KOPT-K1 (cell line): Measurements from ENCODE around the gene USPL1.
"Not testable (repeated sequence)": the region's sequence is repeated elsewhere in the genome, so short reads cannot be mapped to it uniquely, and the experiment has no call there.

Experiments used
- H3K27ac ChIP-seq: fragments of 200-600 bp; sonication (generic); 2 replicates; pipeline ENCODE4 v1.5.1; 2016; ENCODE audit warnings: antibody characterized with exemption, mild to moderate bottlenecking, low read depth, low read length; ENCODE audit not compliant: poor library complexity, severe bottlenecking
- H3K36me3 ChIP-seq: fragments of 200-600 bp; sonication (generic); 2 replicates; pipeline ENCODE4 v1.5.1; 2017; ENCODE audit warnings: antibody characterized with exemption, mild to moderate bottlenecking, low read length, moderate library complexity; ENCODE audit not compliant: insufficient read depth
- H3K9me3 ChIP-seq: fragments of 200-600 bp; sonication (generic); 2 replicates; pipeline ENCODE4 v1.5.1; 2017; ENCODE audit warnings: antibody characterized with exemption, low read length, mild to moderate bottlenecking; ENCODE audit not compliant: insufficient read depth, poor library complexity, severe bottlenecking

Gene USPL1

DNA sequence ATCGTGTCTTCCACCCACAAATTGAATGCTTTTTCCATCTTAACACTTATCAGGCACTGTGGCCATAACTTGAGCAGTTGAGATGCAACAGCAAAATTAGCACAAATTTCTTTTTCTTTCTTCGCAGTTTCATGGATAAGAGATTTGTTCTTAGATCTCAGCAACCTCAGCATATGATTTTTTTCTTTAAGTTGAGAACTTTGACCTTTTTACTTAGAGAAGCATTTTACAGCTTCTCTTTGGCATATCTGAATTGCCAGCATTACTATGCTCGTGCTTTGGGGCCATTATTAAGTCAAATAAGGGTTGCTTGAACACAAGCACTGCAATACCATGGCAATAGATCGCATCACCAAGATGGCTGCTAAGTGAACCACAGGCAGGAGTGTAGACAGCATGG is 16.1 kb downstream of the USPL1 start:
- peaks cover 94% of the 10 kb centered on the region for H3K36me3 ChIP-seq
- H3K27ac ChIP-seq, result no peak overlapping the region
- no peaks in the 10 kb centered on the region for H3K9me3 ChIP-seq

DNA sequence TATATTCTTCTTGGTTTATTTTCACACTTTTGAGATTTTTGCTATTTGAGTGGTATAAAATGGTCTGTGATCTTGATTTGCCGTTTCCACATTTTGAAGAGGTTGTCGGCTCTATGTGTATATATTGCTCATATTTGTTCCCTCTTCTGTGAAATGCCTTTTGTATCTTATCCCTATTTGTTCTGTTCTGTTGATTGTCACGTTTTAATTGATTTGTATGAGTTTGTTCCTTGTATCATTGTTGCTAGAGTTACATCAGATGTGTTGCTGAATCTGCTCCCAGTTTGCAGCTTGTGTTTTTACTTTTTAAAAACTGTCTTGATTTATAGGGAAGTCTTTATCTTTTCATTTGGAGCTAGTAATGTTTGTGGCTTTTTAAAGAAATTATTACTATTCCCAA is 17.1 kb downstream of the USPL1 start:
- Histone ChIP-seq H3K36me3 (peaks cover 91% of the 10 kb centered on the region), H3K27ac (no peak overlapping the region)

DNA sequence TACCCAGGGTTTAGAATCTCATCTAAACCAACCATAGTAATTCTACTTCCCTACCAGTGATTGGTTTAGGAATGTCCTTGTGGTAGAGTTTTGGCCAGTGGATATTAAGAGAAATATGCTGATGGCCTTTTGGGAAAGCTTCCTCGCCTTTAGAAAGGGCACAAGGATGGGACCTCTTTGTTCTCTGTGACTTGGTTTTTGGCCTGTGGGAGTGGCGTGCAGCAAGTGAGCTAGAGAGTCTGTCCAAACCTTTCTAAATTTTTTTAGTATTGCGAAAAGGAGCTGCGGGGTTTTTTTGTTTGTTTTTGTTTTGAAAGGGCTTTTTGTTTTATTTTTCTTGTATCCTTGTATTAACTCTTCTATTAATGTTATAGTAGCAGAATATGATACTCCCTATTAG is 20.6 kb downstream of the USPL1 start:
- Histone ChIP-seq H3K9me3 (no peaks in the 10 kb centered on the region), H3K36me3 (peaks cover 93% of the 10 kb centered on the region), H3K27ac (no peak overlapping the region)

More for the DNA sequence above, 17.1 kb downstream of the USPL1 start:
- no peaks in the 10 kb centered on the region for H3K9me3 ChIP-seq

DNA sequence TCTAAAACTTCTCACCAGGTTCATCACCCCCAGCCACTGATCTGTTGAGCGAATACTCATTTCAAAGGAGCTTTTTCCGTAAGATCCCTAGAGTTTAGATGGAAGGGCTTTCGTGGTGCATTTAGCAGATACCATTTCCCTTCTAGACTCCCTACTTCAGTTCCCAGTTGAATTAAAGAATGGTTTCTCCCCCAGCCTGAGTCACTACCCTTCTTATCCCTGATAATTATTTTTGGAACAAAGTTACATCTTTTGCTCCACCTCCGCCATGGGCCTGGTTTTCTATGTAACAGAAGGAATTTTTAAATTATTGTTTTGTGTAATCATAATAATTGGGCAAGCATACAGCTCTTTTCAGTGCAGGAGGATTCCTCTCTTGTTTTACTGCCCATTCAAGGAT is 22.0 kb downstream of the USPL1 start:
- peaks cover 93% of the 10 kb centered on the region for H3K36me3 ChIP-seq
- H3K9me3 ChIP-seq, result no peaks in the 10 kb centered on the region
- no peak overlapping the region for H3K27ac ChIP-seq

DNA sequence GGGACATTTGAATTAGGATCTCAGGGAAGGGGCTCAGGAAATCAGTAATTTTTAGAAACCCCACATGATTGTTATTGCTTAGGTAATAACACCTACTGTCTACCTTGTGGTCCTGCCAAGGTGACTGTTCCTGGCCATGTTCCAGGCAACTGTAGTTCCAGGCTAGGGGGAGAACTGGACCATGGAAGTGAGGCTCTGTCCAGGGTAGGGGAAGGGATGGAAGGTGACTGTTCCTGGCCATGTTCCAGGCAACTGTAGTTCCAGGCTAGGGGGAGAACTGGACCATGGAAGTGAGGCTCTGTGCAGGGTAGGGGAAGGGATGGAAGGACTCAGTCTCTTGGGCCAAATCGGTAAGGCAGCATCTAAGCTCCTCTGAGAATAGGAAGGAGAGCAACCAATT is 23.5 kb downstream of the USPL1 start:
- H3K36me3 ChIP-seq, result peaks cover 93% of the 10 kb centered on the region
- H3K27ac ChIP-seq, H3K9me3 ChIP-seq: not testable (repeated sequence)

DNA sequence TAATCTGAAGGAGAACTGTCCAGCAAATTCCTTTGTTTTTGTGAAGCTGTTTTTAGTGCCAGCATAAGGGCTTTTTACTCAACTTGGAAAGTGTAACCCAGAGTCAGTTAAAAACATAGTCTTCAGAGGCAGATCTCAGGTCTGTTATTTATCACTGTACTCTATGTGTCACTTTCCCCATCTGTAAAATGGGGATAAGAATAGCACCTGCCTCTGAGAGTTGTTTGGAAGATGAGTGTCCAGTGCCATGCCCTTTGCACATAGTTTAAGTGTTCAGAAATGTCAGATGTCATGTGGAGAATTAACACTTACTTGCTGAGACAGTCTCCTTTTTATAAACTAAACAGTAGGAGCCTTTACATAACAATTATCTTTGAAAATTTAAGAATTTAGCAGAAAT is 27.9 kb downstream of the USPL1 start:
- Histone ChIP-seq H3K36me3 (peaks cover 100% of the 10 kb centered on the region), H3K27ac (no peak overlapping the region)

DNA sequence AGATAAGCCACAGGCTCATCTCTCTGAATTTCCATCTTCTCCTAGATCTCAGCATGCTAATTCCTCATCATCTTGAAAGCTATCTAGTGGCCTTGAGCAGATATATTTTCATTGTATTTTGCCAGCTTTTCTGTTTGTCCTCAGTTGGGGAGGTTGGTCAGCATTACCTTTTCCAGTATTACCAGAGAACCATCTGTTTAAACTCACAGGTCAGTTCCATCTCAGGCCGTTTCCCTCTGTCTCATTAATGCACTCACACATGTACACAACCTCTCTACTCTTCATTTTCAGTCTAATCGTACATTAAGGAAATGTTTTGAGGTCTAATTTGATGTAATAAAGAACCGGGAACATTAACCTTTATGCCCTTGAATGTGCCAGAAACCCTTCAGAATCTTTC is 29.7 kb downstream of the USPL1 start:
- Histone ChIP-seq H3K36me3 (peaks cover 100% of the 10 kb centered on the region), H3K9me3 (no peaks in the 10 kb centered on the region), H3K27ac (no peak overlapping the region)

More for the DNA sequence above, 27.9 kb downstream of the USPL1 start:
- H3K9me3 ChIP-seq, result no peaks in the 10 kb centered on the region

DNA sequence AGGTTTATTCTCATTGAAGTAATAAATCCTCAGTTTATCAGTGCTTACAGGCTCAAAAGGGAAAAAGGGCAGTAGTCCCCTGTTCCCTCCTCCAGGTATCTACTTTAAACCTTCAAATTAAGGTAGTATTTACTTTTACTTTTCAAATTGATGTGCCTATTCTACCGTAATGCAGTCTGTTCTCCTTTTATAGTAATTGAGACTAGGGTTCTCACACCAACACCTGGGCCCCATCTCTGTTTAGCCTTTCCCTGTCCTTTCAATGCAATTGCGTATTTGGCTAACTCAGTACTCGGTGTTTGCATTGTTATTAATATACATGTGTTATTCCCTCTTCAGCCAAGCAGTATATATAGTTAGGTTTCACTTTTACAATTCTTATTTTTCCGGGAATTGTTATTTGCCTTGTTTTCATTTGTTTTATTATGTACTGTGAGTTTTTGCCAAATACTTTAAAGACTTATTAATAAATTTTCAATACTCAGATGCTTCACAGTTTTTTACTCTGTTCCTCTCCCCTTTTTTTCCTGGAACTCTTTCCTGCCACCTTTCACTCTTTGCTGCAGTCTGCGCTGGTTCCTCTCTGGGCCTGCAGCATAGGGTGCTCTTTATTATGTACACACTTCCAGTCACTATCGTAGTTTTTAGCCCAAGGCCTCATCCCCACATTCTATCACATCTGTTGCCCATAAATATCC is 30.3 kb downstream of the USPL1 start:
- Histone ChIP-seq H3K36me3 (peaks cover 100% of the 10 kb centered on the region), H3K27ac (no peak overlapping the region), H3K9me3 (no peaks in the 10 kb centered on the region)

DNA sequence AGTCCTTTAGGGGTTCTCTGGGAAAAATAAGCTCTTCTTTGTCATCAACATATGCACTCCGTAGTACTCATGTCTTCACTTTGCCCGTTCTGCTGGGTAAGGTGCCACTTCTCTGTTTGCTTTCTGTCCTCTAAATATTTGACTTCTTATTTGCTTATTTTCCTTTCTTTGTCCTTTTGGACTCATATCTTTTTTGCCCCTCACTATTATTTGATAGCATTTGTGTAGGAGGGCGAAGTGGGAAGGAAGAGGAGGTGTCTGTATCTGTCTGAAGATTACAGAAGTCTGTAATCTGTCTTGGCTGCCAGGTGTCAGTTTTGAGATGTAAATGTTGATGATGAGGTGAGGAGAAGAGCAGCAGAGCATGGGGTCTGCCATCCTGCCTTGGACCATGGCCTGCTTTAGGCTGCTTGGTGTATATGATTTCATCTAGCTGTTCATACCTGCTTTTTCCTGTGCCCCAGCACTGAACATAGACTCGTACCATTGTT is 30.8 kb downstream of the USPL1 start:
- H3K9me3 ChIP-seq, result no peaks in the 10 kb centered on the region
- no peak overlapping the region for H3K27ac ChIP-seq
- H3K36me3 ChIP-seq, result peaks cover 100% of the 10 kb centered on the region

DNA sequence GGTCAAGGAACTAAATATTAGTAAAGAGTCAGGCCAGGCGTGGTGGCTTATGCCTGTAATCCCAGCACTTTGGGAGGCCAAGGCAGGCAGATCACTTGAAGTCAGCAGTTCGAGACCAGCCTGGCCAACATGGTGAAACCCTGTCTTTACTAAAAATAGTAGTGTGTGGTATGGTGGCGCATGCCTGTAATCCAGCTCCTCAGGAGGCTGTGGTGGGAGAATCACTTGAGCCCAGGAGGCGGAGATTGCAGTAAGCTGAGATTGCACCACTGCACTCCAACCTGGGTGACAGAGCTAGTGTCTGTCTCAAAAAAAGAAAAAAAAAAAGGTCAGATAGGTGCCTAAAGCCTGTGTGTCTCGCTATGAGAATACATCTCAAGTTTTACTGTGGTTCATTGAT is 33.9 kb downstream of the USPL1 start:
- H3K36me3 ChIP-seq, result peaks cover 94% of the 10 kb centered on the region
- H3K9me3 ChIP-seq, H3K27ac ChIP-seq: not testable (repeated sequence)

DNA sequence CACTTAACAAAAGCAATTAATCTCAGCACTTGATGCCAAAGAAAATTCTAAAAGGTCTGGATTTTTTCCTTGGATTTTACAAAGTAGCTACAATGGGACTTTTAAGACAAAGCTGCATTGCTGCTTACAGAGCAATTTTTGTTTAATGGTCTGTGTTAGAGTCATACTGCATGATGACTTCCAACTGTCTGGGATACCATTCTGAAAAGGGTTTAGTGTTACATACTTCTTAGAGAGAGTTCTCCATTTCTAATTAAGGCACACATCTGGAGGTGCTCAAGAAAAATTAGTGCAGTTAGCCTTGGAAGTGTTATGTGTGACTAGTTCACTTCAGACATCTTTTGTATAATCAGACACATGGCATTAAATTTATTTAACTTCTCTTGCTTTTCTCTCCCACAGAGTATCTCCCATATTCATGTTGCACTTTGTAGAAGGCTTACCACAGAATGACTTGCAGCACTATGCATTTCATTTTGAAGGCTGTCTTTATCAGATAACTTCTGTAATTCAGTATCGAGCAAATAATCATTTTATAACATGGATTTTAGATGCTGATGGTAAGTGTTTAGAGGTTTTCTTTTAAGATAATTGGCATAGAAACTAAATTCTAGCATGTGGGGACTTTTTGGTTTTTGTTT is 35.1 kb downstream of the USPL1 start:
- Histone ChIP-seq H3K27ac (no peak overlapping the region), H3K36me3 (peaks cover 94% of the 10 kb centered on the region), H3K9me3 (no peaks in the 10 kb centered on the region)

DNA sequence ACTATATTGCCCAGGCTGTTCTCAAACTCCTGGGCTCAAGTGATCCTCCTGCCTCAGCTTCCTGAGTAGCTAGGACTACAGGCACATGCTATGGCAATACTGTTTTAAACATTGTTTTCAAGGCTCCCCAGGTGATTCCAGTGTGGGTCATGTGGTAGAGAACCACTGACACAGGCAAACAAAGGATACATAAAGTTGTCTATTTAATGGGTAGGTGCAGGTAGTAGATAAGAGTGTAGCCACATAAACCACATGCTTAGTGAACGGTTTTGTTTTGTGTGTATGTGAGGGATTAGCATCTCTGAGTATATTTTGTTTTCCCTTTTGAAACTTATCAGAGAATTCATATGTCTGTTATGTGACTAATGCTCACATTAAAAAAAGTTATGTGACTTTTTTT is 36.7 kb downstream of the USPL1 start:
- peaks cover 93% of the 10 kb centered on the region for H3K36me3 ChIP-seq
- no peak overlapping the region for H3K27ac ChIP-seq
- H3K9me3 ChIP-seq, result no peaks in the 10 kb centered on the region

DNA sequence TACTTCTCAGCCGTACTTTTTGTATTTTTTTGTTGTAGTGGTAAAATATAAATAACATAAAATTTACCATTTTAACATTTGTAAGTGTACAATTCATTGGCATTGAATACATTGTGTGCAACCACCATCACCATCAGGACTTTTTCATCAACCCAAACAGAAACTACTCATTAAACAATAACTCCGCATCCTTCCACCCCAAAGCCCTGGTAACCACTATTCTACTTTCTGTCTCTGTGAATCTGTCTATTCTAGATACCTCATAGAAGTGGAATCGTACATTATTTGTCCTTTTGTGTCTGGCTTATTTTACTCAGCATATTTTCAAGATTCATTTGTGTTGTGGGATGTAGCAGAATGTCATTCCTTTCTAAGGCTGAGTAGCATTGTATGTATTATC is 38.5 kb downstream of the USPL1 start:
- H3K36me3 ChIP-seq, result peaks cover 85% of the 10 kb centered on the region
- no peaks in the 10 kb centered on the region for H3K9me3 ChIP-seq
- H3K27ac ChIP-seq, result no peak overlapping the region

DNA sequence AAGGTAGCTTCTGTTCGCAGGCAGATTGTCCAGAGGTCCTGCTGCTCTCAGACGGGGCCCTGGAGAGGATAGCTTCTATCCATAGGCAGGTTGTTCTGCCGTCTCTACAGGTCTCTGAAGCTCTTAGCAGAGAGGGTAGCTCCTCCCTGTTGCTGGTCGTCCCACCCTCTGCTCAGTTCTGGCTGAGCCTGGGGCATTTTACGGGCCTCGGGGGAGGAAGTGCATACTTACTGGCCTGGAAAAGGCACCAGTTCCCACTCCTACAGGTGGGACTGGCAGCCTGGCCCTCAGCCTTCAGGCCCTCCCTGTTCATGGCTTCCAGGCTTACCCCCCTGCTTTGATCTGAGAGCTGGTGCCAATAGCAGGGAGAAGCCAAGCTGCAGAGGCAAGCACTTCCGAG is 42.3 kb downstream of the USPL1 start:
- Histone ChIP-seq H3K9me3 (no peaks in the 10 kb centered on the region), H3K27ac (no peak overlapping the region), H3K36me3 (peaks cover 54% of the 10 kb centered on the region)

DNA sequence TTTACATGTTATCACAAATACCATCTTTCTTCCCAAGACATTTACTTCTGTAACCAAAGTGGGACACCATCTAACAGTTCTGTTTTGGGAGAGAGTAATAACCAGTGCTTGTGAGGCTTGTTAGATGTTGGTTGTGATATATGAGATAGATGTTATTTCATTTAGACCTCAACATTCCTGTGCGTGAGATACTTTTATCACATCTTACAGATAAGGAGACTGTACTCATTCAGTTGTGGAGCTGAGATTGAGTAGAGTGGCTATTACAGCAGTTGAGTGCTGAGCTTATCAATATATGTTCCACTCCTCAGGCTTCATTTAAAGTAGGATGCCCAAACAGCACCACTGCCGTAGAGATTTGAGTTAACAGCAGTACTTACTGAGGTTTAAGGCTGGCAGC is 43.1 kb downstream of the USPL1 start:
- Histone ChIP-seq H3K36me3 (peaks cover 45% of the 10 kb centered on the region), H3K9me3 (no peaks in the 10 kb centered on the region), H3K27ac (no peak overlapping the region)

DNA sequence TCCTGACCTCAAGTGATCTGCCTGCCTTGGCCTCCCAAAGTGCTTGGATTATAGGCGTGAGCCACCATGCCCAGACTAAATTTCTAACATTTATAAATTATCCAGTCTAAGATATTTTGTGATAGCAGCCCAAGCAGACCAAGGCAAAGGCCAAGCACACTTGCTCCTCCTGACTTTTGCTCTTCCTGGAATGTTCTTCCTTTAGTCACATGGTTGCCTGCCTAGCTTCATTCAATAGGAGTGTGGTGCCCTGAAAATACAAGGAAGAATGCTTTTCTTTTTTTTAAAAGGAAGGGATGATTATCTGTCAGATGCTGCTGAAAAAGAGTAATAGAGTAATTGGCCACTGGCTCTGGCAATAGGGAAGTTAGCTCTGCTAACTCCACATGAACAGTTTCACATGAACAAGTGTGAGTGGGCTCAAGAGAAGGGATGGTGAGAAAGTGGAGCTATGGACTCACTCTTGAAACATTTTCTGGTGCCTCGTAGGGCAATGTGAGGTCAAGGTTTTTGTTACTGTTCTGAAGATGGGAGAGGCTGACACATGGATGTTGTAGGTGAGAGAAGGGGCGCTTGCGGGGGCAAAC is 47.1 kb downstream of the USPL1 start:
- H3K27ac ChIP-seq, result no peak overlapping the region
- H3K9me3 ChIP-seq, result no peaks in the 10 kb centered on the region
- H3K36me3 ChIP-seq, result peaks cover 6% of the 10 kb centered on the region
